Measurements from ENCODE around the gene POP7.

DNA sequence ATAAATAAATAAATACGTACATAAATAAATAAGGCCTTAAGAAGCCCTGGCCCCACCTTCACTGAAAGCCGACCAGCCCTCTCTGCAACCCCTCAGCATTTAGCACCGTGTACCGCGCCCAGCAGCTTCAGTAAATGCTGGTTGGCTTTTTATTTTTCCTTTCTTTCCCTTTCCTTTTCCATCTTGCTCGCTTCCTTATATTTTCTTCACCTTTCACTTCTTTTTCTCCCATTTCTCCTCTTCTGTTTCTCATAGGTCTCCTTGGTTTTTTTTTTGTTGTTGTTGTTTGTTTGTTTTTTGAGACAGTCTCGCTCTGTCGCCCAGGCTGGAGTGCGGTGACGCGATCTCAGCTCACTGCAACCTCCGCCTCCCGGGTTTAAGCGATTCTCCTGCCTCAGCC lies 38.7 kb downstream of the POP7 start:
- TF ChIP-seq EZH2 (IDR thresholded peaks at IDR 0.05; ENCODE audit: low read length, unreplicated experiment) = no peak
- TF ChIP-seq, protein P1, sequence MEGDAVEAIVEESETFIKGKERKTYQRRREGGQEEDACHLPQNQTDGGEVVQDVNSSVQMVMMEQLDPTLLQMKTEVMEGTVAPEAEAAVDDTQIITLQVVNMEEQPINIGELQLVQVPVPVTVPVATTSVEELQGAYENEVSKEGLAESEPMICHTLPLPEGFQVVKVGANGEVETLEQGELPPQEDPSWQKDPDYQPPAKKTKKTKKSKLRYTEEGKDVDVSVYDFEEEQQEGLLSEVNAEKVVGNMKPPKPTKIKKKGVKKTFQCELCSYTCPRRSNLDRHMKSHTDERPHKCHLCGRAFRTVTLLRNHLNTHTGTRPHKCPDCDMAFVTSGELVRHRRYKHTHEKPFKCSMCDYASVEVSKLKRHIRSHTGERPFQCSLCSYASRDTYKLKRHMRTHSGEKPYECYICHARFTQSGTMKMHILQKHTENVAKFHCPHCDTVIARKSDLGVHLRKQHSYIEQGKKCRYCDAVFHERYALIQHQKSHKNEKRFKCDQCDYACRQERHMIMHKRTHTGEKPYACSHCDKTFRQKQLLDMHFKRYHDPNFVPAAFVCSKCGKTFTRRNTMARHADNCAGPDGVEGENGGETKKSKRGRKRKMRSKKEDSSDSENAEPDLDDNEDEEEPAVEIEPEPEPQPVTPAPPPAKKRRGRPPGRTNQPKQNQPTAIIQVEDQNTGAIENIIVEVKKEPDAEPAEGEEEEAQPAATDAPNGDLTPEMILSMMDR (conservative IDR thresholded peaks at IDR 0.05; ENCODE audit: low read depth, low read length) = no peak
- TF ChIP-seq EZH2phosphoT487 (IDR thresholded peaks at IDR 0.05; ENCODE audit: borderline replicate concordance, low read length) = no peak
